Choroid plexus epithelial cell (primary cell): ENCODE measurements around the gene FOXK2.
"Not testable (repeated sequence)": the region's sequence is repeated elsewhere in the genome, so short reads cannot be mapped to it uniquely, and the experiment has no call there.

Source experiments
- DNase-seq: peaks from one replicate; pipeline ENCODE4 v3.0.0-alpha.2; 2010; ENCODE audit warnings: low read depth
- H3K4me3 ChIP-seq: 2 replicates; pipeline ENCODE4 v1.5.1; 2011; ENCODE audit warnings: low read depth, mild to moderate bottlenecking, control low read depth, low read length, moderate library complexity
- CTCF ChIP-seq: conservative IDR thresholded peaks from 2 replicates; pipeline ENCODE4 v1.5.1; 2011; ENCODE audit warnings: low read depth, mild to moderate bottlenecking, control low read depth, inconsistent platforms, low read length, moderate library complexity

Gene FOXK2

GRCh38 chr17:82582213-82582612 is 62.7 kb downstream of the FOXK2 start:
- no peak for TF ChIP-seq CTCF
- DNase-seq = no peak

GRCh38 chr17:82582709-82583108 is 63.2 kb downstream of the FOXK2 start:
- no peak for DNase-seq
- H3K4me3 ChIP-seq = no peak overlapping the region
- no peak for TF ChIP-seq CTCF

More at GRCh38 chr17:82582213-82582612, 62.7 kb downstream of the FOXK2 start:
- no peak overlapping the region for H3K4me3 ChIP-seq

- TF ChIP-seq CTCF = no peak
- no peak for DNase-seq
- H3K4me3 ChIP-seq = no peak overlapping the region
Observed at GRCh38 chr17:82583720-82584234, 64.2 kb downstream of the FOXK2 start.

GRCh38 chr17:82585935-82586575 is 66.5 kb downstream of the FOXK2 start:
- H3K4me3 ChIP-seq, DNase-seq: not testable (repeated sequence)

- no peak overlapping the region for H3K4me3 ChIP-seq
- DNase-seq = no peak
- TF ChIP-seq CTCF = no peak
Observed at GRCh38 chr17:82586576-82587233, 67.2 kb downstream of the FOXK2 start.

GRCh38 chr17:82587234-82588086 is 67.9 kb downstream of the FOXK2 start:
- no peak overlapping the region for H3K4me3 ChIP-seq
- TF ChIP-seq CTCF = no peak
- no peak for DNase-seq
